Osteocyte (in vitro differentiated cells): ENCODE results near the gene UGT1A10. TPM values are rescaled to one million over a fixed set of nuclear protein-coding genes. Genes with fewer than 3 reads are reported as not detected.
"Not testable (repeated sequence)": the region's sequence is repeated elsewhere in the genome, so short reads cannot be mapped to it uniquely, and the experiment has no call there.

Source experiments
- DNase-seq: peaks from one replicate; pipeline ENCODE4 v3.0.0; 2021; ENCODE audit warnings: mixed read lengths; ENCODE audit not compliant: unreplicated experiment; ENCODE audit errors: extremely low spot score
- H3K27ac Mint-ChIP-seq: one replicate; pipeline ENCODE4 v1.8.0; 2021; ENCODE audit warnings: mild to moderate bottlenecking, mixed read lengths; ENCODE audit not compliant: unreplicated experiment
- H3K27me3 Mint-ChIP-seq: one replicate; pipeline ENCODE4 v1.8.0; 2021; ENCODE audit warnings: mixed read lengths; ENCODE audit not compliant: unreplicated experiment
- H3K36me3 Mint-ChIP-seq: one replicate; pipeline ENCODE4 v1.8.0; 2021; ENCODE audit warnings: mixed read lengths; ENCODE audit not compliant: unreplicated experiment
- H3K4me1 Mint-ChIP-seq: one replicate; pipeline ENCODE4 v1.8.0; 2021; ENCODE audit warnings: mixed read lengths; ENCODE audit not compliant: unreplicated experiment
- H3K4me3 Mint-ChIP-seq: one replicate; pipeline ENCODE4 v1.8.0; 2021; ENCODE audit warnings: mild to moderate bottlenecking, moderate library complexity, mixed read lengths; ENCODE audit not compliant: unreplicated experiment
- H3K9me3 Mint-ChIP-seq: one replicate; pipeline ENCODE4 v1.8.0; 2021; ENCODE audit warnings: mixed read lengths; ENCODE audit not compliant: unreplicated experiment
- CTCF ChIP-seq: fragments of 200-600 bp; sonication (generic); IDR thresholded peaks from 2 replicates; pipeline ENCODE4 v1.5.0; 2021; ENCODE audit warnings: antibody characterized with exemption, mild to moderate bottlenecking, moderate library complexity
- total RNA-seq: library from RNA; stranded (reverse); gene quantifications from 2 replicates; pipeline ENCODE4 v1.2.1, GENCODE V29; 2021

Gene UGT1A10
- total RNA-seq, 1 donor from 2014 or later: not detected

GRCh38 chr2:233712611-233713261 lies 76.5 kb downstream of the UGT1A10 start, which contains the start of gene UGT1A5:
TSS of gene UGT1A5 (plus strand) at chr2:233712907. CDS start at chr2:233712992, 85 bp downstream.
- no peak for TF ChIP-seq CTCF
- Mint-ChIP-seq H3K4me3 (no peak within 1 kb of the TSS), H3K36me3 (no peaks in the 10 kb centered on the region), H3K9me3 (no peaks in the 10 kb centered on the region), H3K4me1 (peaks cover 13% of the 10 kb centered on the region), H3K27ac (no peak within 1 kb of the TSS), H3K27me3 (peaks cover 7% of the 10 kb centered on the region)
- DNase-seq: no peak

GRCh38 chr2:233713262-233713615 lies 77.0 kb downstream of the UGT1A10 start:
- no peak for TF ChIP-seq CTCF
- no peak overlapping the region for H3K4me3 Mint-ChIP-seq
- H3K9me3 Mint-ChIP-seq: no peaks in the 10 kb centered on the region
- no peak overlapping the region for H3K27ac Mint-ChIP-seq
- DNase-seq: no peak
- peaks cover 7% of the 10 kb centered on the region for H3K27me3 Mint-ChIP-seq
- no peaks in the 10 kb centered on the region for H3K36me3 Mint-ChIP-seq
- H3K4me1 Mint-ChIP-seq: peaks cover 8% of the 10 kb centered on the region

GRCh38 chr2:233714121-233714520 lies 77.9 kb downstream of the UGT1A10 start:
- H3K36me3 Mint-ChIP-seq: no peaks in the 10 kb centered on the region
- DNase-seq: no peak
- no peak overlapping the region for H3K27ac Mint-ChIP-seq
- H3K4me3 Mint-ChIP-seq: no peak overlapping the region
- TF ChIP-seq CTCF: no peak
- peaks cover 7% of the 10 kb centered on the region for H3K27me3 Mint-ChIP-seq
- H3K4me1 Mint-ChIP-seq: peaks cover 7% of the 10 kb centered on the region
- H3K9me3 Mint-ChIP-seq: no peaks in the 10 kb centered on the region

DNA sequence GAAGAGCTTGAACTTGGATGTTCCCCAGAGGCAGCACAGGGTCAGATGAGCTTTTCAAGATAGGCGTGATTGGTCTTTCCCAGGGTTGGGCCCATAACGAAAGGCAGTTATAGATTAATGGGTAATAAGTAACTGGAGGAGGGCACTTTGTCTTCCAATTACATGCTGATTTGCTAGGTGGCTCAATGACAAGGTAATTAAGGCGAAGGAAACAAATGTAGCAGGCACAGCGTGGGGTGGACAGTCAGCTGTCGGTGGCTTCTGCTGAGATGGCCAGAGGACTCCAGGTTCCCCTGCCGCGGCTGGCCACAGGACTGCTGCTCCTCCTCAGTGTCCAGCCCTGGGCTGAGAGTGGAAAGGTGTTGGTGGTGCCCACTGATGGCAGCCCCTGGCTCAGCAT lies 82.3 kb downstream of the UGT1A10 start, which contains the start of gene UGT1A4:
TSS of gene UGT1A4 (plus strand) at position 185 of the 400 bp plus-strand sequence. CDS start at position 270, 85 bp downstream.
- Mint-ChIP-seq H3K36me3 (no peaks in the 10 kb centered on the region), H3K9me3 (peaks cover 5% of the 10 kb centered on the region), H3K27ac (no peak within 1 kb of the TSS), H3K4me1 (no peaks in the 10 kb centered on the region), H3K4me3 (no peak within 1 kb of the TSS), H3K27me3 (peaks cover 33% of the 10 kb centered on the region)
- no peak for DNase-seq
- TF ChIP-seq CTCF: no peak

- Mint-ChIP-seq H3K27me3 (peaks cover 43% of the 10 kb centered on the region), H3K27ac (no peak within 1 kb of the TSS), H3K36me3 (no peaks in the 10 kb centered on the region), H3K4me3 (no peak within 1 kb of the TSS), H3K4me1 (no peaks in the 10 kb centered on the region), H3K9me3 (peaks cover 5% of the 10 kb centered on the region)
- DNase-seq: no peak
- TF ChIP-seq CTCF: no peak
Measured at GRCh38 chr2:233728723-233729301, 92.6 kb downstream of the UGT1A10 start, which contains the start of gene UGT1A3. TSS of gene UGT1A3 (plus strand) at chr2:233729042. CDS start at chr2:233729127, 85 bp downstream.

- not testable (repeated sequence) for H3K9me3 Mint-ChIP-seq, DNase-seq, H3K36me3 Mint-ChIP-seq, H3K4me1 Mint-ChIP-seq, H3K4me3 Mint-ChIP-seq, H3K27ac Mint-ChIP-seq
- peaks cover 73% of the 10 kb centered on the region for H3K27me3 Mint-ChIP-seq
Measured at GRCh38 chr2:233736868-233737653, 100.8 kb downstream of the UGT1A10 start.
